ENCODE measurements around the gene COPZ1. TPM values are rescaled to one million over a fixed set of nuclear protein-coding genes. Genes with fewer than 3 reads are reported as not detected.

The COPZ1 gene
- total and polyA plus RNA-seq, 9 of the 15 experiments (the other 6 are each of a cell fraction or from before 2014, with no cell fraction given) = 137 to 487 (median 233) TPM

- no peak for TF ChIP-seq ZNF3 (CRISPR knock-in tag; IDR thresholded peaks at IDR 0.05)
- no peak for TF ChIP-seq E4F1 (CRISPR knock-in tag; IDR thresholded peaks at IDR 0.05; ENCODE audit: borderline replicate concordance)
- TF ChIP-seq UBTF (IDR thresholded peaks at IDR 0.05; ENCODE audit: borderline replicate concordance in 1 of 2, low read depth in 2 of 2, low read length in 2 of 2) = 0 out of 4 replicates have a peak, but pooled peaks of 1 of the 2 experiments have one; percentile 47
- no peak for TF ChIP-seq ZNF408 (CRISPR knock-in tag; IDR thresholded peaks at IDR 0.05; ENCODE audit: low read depth)
- 0 out of 2 replicates have a peak, but pooled peaks have one; percentile 39 for TF ChIP-seq SMARCE1 (IDR thresholded peaks at IDR 0.05)
- no peak for TF ChIP-seq SFPQ (IDR thresholded peaks at IDR 0.05; ENCODE audit: low read depth, low read length)
- TF ChIP-seq ZNF609 (CRISPR knock-in tag; IDR thresholded peaks at IDR 0.05; ENCODE audit: borderline replicate concordance) = no peak
- no peak for TF ChIP-seq ZNF324 (CRISPR knock-in tag; IDR thresholded peaks at IDR 0.05)
- no peak for TF ChIP-seq ZNF785 (CRISPR knock-in tag; IDR thresholded peaks at IDR 0.05)
- no peak for TF ChIP-seq CREB3 (tag; conservative IDR thresholded peaks at IDR 0.05; ENCODE audit: low read depth)
- TF ChIP-seq ZNF766 (CRISPR knock-in tag; conservative IDR thresholded peaks at IDR 0.05) = no peak
- TF ChIP-seq EZH2 (IDR thresholded peaks at IDR 0.05; ENCODE audit: borderline replicate concordance, low read depth, low read length) = no peak
- TF ChIP-seq HNRNPLL (IDR thresholded peaks at IDR 0.05; ENCODE audit: low read depth, low read length, poor library complexity, severe bottlenecking) = no peak
Measured at GRCh38 chr12:54360717-54361456, 36.0 kb downstream of the COPZ1 start (continued).
